NCI-H2029 treated with DMSO at 0.1 percent for 48 hours (cell line): Measurements from ENCODE around the gene NUP93.
"Not testable (repeated sequence)": the region's sequence is repeated elsewhere in the genome, so short reads cannot be mapped to it uniquely, and the experiment has no call there.

Source experiments
- DNase-seq: peaks from one replicate; lab custom pipeline; 2025; lab: John Stamatoyannopoulos, UW

The NUP93 gene

DNA sequence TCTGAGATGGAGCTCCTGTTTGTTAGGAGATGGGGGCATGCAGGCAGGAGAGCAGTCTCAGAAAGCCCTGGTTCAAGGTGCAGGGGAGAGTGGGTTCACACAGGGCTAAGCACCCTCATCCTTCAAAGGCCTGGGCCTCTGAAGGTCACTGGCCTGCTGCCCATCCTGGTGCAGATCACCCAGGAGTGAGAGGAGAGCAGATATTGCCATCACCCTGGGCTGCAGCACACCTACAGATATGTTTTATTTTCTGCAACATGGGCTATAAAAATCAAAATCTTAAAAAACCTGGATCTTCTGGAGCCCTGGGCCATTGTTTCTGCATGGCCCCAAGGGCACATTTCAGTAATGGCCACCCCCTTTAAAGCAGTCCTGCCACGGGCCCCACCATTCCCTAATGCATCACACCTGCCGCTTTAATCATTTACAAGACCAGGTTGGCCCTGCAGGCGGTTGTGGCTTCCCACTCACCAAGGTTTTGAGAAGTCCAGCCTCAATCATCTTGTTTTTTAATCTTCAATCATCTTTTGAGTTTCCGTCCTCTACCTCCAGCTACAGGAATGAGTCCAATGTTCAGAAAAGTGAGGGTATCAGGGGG is 20.4 kb upstream of the NUP93 start:
- no peak for DNase-seq

DNA sequence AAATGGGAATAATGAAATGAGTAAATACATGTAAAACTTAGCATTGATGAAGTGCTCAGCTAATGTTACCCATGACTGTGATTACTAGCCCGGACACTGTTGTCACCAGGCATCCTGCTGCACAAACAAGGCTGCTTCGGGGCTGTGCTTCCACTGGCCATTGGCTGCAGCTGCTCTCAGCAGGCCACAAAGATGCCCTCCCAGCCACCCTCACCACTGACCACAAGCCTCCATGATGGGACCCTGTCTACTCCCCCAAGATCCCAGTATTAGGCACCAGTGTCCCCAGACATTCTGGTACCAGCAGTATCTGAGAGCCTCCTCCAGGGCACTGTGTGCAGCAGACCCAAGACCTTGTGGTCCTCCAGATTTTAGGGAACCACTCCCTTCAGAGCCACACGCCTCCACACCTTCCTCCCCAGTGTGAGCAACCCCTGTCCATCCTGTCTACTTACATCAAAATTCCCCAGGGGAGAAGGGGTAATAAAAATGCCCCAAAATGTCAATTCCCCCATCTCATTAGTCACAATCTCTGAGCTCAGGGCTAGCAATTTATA is 19.7 kb upstream of the NUP93 start:
- DNase-seq = no peak

DNA sequence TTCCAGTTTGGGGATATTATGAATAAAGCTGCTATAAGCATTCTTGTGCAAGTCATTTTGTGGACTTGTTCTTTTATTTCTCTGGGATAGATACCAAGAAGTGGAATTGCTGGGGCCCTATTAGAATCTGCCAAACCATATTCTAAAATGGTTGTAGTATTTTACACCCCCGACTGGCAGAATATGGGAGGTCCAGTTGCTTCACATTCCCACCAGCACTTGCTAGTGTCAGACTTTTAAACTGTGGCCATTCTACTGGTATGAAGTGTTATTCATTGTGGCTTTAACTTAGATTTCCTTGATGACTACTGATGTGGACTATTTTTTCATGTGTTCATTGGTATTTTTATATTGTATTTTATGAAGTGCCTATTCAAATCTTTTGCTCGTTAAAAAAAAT is 18.1 kb upstream of the NUP93 start:
- no peak for DNase-seq

DNA sequence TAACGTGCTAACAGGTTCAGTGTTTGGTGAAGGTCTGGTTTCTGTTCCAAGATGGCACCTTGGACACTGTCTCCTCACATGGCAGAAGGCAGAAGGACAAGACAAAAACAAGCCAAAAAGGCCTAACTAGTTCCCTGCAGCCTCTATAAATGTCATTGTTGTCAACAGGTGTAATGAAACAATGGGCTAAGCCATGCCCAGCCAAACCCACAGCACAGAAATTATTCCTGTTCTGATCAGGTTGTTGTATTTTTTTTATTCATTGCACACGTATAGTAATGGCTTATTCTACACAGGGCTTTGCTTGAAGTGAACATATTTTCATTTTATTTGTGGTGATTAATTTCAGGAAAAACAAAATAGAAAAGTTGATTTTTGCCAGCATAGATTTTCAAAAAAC is 16.1 kb upstream of the NUP93 start:
- no peak for DNase-seq

- DNase-seq = no peak
These were observed 14.8 kb upstream of the NUP93 start for GRCh38 chr16:56715126-56715525.

- DNase-seq = no peak
These were observed 13.2 kb upstream of the NUP93 start for GRCh38 chr16:56716761-56717160.

GRCh38 chr16:56717532-56717931 is 12.4 kb upstream of the NUP93 start:
- DNase-seq = not testable (repeated sequence)

DNA sequence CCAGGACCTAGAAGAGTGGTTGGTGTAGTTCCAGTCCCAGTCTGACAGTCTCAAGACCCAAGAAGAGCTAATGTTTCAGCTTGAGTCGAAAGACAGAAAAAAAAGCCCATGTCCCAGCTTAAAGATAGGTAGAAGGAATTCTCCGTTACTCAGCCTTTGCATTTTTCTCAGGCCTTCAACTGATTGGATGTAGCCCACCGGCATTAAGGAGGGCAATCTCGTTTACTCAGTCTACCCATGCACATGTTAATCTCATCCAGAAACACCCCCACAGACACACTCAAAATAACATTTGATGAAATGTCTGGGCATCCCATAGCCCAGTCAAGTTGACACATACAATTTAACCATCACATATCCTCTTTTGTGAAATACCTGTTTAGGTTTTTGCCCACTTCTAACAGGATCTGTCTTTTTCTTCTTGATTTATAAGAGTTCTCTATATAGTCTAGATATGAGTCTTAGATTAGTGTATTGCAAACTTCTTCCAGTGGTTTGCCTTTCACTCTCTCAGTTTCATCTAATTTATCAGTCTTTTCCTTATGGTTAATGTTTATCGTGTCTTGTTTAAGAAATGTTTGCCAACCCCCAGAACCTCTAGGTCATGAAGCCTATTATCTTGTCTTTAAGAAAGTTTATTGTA is 7.6 kb upstream of the NUP93 start:
- no peak for DNase-seq

- DNase-seq = no peak
These were observed 5.7 kb upstream of the NUP93 start for GRCh38 chr16:56724191-56724590.

- DNase-seq = no peak
These were observed 3.6 kb upstream of the NUP93 start for GRCh38 chr16:56726283-56726682.

DNA sequence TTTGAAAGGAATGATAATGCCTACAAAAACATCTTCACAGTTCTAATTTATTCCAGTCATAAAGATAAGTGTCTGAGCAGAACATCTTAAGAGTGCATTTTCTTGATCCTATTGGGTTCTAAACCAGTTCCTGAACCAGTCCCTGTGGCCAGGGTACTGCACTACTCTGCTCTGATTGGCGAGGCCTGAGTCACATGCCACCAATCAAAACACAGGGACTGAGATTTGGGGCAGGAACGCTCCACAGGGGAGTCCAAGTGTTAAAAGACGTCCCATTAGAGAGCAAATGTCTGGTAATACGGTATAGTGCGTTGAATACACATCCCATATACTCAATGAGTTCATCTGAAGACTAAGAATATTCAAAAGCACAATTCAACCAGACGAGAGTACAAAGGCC is 3.0 kb upstream of the NUP93 start:
- DNase-seq = no peak

GRCh38 chr16:56728027-56728426 is 1.9 kb upstream of the NUP93 start:
- no peak for DNase-seq

DNA sequence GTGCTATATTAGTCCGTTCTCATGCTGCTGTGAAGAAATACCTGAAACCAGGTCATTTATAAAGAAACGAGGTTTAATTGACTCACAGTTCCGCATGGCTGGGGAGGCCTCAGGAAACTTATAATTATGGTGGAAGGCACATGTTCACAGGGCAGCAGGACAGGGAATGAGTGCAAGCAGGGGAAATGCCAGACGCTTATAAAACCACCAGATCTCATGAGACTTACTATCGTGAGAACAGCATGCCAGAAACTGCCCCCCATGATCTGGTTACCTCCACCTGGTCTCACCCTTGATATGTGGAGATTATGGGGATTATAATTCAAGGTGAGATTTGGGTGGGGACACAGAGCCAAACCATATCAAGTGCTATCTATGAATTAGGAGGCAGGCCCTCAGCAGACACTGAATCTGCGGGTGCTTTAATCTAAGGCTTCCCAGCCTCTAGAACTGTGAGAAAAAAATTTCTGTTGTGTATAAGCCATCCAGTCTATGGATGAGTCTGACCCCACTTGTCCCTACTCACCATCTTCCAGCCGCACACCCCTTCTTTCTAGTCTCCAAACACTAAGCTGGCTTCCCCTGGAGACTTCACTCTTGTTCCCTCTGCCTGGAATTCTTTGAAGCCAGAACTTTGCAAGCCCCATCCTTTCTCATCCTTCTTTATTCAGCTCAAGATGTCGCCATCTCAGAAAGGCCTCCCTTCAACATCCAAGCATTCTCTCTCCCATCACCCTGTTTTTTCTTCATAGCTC is 772 bp upstream of the NUP93 start:
- DNase-seq = no peak

GRCh38 chr16:56732366-56732765 is 2.4 kb downstream of the NUP93 start:
- DNase-seq = no peak

DNA sequence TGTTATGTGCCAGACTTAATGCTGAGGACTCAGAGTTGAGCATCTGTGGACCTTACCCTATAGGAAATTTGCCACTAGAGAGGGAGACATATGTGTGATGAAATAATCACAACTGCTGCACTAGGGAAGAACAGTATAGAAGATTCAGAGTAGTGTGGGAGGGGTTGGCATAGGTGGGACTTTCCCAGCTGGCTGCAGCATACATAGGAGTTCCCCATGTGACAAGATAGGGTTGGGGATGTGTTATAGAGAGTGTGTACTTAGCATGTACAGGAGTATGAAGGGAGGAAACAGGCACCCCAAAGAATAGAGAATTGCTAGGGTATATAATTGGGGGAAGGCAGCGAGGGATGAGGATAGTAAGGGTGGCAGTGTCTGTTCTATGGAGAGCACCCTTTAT is 2.9 kb downstream of the NUP93 start:
- DNase-seq = no peak

- DNase-seq = no peak
These were observed 4.5 kb downstream of the NUP93 start for GRCh38 chr16:56734429-56734828.

DNA sequence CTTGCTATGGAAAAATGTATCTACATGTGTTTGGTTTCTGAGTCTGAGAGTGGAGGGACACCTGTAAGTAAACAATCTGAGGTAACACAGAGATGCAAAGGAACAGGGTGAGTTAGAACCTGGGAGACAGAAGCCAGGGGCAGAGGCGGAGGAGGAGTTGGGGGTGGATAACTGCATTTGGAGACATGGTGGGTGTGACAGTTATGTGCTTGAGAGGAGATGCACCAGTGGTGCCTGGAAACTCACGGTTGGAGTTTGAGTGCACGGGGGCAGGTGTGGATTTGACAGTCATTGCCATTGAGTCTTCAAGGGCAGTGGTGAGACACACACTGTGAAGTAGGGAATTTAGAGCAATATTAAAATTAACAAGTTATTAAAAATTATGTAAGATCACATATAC is 6.5 kb downstream of the NUP93 start:
- no peak for DNase-seq

- no peak for DNase-seq
These were observed 7.6 kb downstream of the NUP93 start for GRCh38 chr16:56737539-56737938.

DNA sequence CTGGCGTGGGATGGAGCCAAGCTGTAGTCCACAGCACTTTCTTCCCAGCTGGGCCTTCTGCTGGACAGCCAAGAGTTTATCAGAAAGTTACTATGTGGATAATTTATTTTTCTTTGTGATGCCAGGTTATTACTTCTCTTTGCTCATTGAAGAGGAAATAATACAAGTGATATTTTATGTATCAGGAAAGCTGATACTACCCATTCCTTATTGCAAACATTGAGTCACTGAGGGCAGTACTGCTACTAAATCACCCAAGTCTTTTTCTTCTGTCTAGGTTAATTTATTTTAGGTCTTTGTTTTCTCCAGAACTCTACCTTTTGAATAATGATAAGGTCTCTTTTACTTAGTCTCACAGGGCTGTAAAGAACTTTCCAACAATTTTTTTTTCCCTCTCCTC is 8.3 kb downstream of the NUP93 start:
- no peak for DNase-seq

- DNase-seq = not testable (repeated sequence)
These were observed 9.4 kb downstream of the NUP93 start for GRCh38 chr16:56739378-56739777.

DNA sequence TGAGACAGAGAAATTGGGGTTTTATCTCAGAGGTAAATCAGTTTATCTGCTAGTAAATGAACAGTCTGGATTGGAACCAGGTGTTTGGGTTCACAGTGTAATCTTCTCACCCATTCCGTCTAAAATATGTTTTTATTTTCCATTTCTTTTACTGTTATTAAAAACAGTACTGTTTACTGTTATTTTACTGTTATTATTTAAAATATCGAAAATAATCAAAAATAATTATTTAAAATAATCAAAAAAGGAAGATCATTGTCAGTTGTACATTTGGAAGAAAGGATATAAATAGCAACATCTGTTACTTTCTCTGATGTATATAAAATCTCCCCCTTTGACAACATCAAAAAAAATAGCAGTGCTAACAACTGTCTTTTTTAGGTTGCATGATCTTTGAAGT is 11.5 kb downstream of the NUP93 start:
- no peak for DNase-seq

- DNase-seq = no peak
These were observed 12.4 kb downstream of the NUP93 start for GRCh38 chr16:56742030-56742984.
